Activated CD8-positive, alpha-beta T cell treated with anti-CD3 and anti-CD28 coated beads for 36 hours (primary cell): Measurements from ENCODE around the gene EMX1. TPM values are rescaled to one million over a fixed set of nuclear protein-coding genes. Genes with fewer than 3 reads are reported as not detected.
"Not testable (repeated sequence)": the region's sequence is repeated elsewhere in the genome, so short reads cannot be mapped to it uniquely, and the experiment has no call there.

Source experiments
- ATAC-seq: fragments of 200-7000 bp; cut with Tn5 transposase; one replicate; pipeline ENCODE4 v1.10.0; 2021; ENCODE audit warnings: mild to moderate bottlenecking, moderate library complexity
- CTCF ChIA-PET: fragments of 350-600 bp; sonication (Branson Sonifier 250); formaldehyde crosslinking; loops from one replicate; lab custom pipeline; 2021; ENCODE audit warnings: antibody characterized with exemption; lab: Charles Lee
- POLR2A ChIA-PET: fragments of 350-600 bp; sonication (Branson Sonifier 250); formaldehyde crosslinking; loops from one replicate; lab custom pipeline; 2021; ENCODE audit warnings: antibody characterized with exemption; lab: Charles Lee
- DNase-seq: peaks from one replicate; pipeline ENCODE4 v3.0.0-alpha.2; 2020
- H3K27ac Mint-ChIP-seq: one replicate; pipeline ENCODE4 v1.8.0; 2021; ENCODE audit warnings: mild to moderate bottlenecking, mixed read lengths
- H3K27me3 Mint-ChIP-seq: one replicate; pipeline ENCODE4 v1.8.0; 2021; ENCODE audit warnings: mixed read lengths
- H3K36me3 Mint-ChIP-seq: one replicate; pipeline ENCODE4 v1.8.0; 2021; ENCODE audit warnings: low read depth, mixed read lengths
- H3K4me1 Mint-ChIP-seq: one replicate; pipeline ENCODE4 v1.8.0; 2021; ENCODE audit warnings: low read depth, mixed read lengths
- H3K4me3 Mint-ChIP-seq: one replicate; pipeline ENCODE4 v1.8.0; 2021; ENCODE audit warnings: mild to moderate bottlenecking, moderate library complexity, mixed read lengths
- H3K9me3 Mint-ChIP-seq: one replicate; pipeline ENCODE4 v1.8.0; 2021; ENCODE audit warnings: mixed read lengths
- CTCF ChIP-seq: fragments of 200-600 bp; IDR thresholded peaks from one replicate; pipeline ENCODE4 v1.8.0; 2022; ENCODE audit warnings: antibody characterized with exemption, mild to moderate bottlenecking
- intact Hi-C: fragments of 100-400 bp; cut with micrococcal nuclease; formaldehyde crosslinking; loops from one replicate; pipeline ENCODE4 v1.10.0; 2022
- total RNA-seq, 2 experiments: library from RNA; stranded (reverse); gene quantifications; one replicate each; pipeline ENCODE4 v1.2.3, GENCODE V29; 2021

Gene EMX1
- total RNA-seq, 2 experiments from 2014 or later = not detected

GRCh38 chr2:72897785-72898584 is 19.3 kb upstream of the EMX1 start:
- no peak overlapping the region for H3K27ac Mint-ChIP-seq
- POLR2A ChIA-PET = interaction anchor here (0.9 kb wide), 1 partner anchor 352 kb away, joined by 3 read pairs; no protein-coding TSS in a partner anchor
- no peaks in the 10 kb centered on the region for H3K9me3 Mint-ChIP-seq
- CTCF ChIA-PET = interaction anchor here (1.4 to 4.1 kb wide), 3 partner anchors 11 to 279 kb away, joined by 5 to 33 read pairs (median 6); partner anchors contain the start of gene SPR
- peaks cover 44% of the 10 kb centered on the region for H3K27me3 Mint-ChIP-seq
- no peaks in the 10 kb centered on the region for H3K36me3 Mint-ChIP-seq
- intact Hi-C loops = no loop called here
- ATAC-seq (no peak), DNase-seq (no peak)
- no peak overlapping the region for H3K4me3 Mint-ChIP-seq
- no peaks in the 10 kb centered on the region for H3K4me1 Mint-ChIP-seq
- no peak for TF ChIP-seq CTCF

GRCh38 chr2:72898585-72898906 is 18.8 kb upstream of the EMX1 start:
- intact Hi-C loops = no loop called here
- Mint-ChIP-seq H3K4me3 (no peak overlapping the region), H3K9me3 (no peaks in the 10 kb centered on the region), H3K36me3 (no peaks in the 10 kb centered on the region), H3K27me3 (peaks cover 48% of the 10 kb centered on the region), H3K27ac (no peak overlapping the region), H3K4me1 (no peaks in the 10 kb centered on the region)
- no peak for ATAC-seq
- no peak for TF ChIP-seq CTCF
- POLR2A ChIA-PET = interaction anchor here (0.9 kb wide), 1 partner anchor 351 kb away, joined by 3 read pairs; no protein-coding TSS in a partner anchor
- CTCF ChIA-PET = interaction anchor here (1.4 to 4.1 kb wide), 3 partner anchors 11 to 279 kb away, joined by 5 to 33 read pairs (median 6); partner anchors contain the start of gene SPR
- no peak for DNase-seq

- intact Hi-C loops = no loop called here
- Mint-ChIP-seq H3K36me3 (no peaks in the 10 kb centered on the region), H3K27me3 (peaks cover 45% of the 10 kb centered on the region), H3K4me3 (no peak overlapping the region), H3K9me3 (no peaks in the 10 kb centered on the region), H3K4me1 (no peaks in the 10 kb centered on the region), H3K27ac (no peak overlapping the region)
- CTCF ChIA-PET = interaction anchor here (3.6 to 3.9 kb wide), 2 partner anchors 7 to 13 kb away, joined by 18 to 21 read pairs; partner anchors contain the start of gene SPR
- no peak for ATAC-seq
- TF ChIP-seq CTCF = no peak
- DNase-seq = no peak
- POLR2A ChIA-PET = no interaction called here
Observed at GRCh38 chr2:72900191-72900825, 17.0 kb upstream of the EMX1 start.

GRCh38 chr2:72901426-72901825 is 15.9 kb upstream of the EMX1 start:
- Mint-ChIP-seq H3K9me3 (no peaks in the 10 kb centered on the region), H3K27ac (no peak overlapping the region), H3K4me1 (no peaks in the 10 kb centered on the region), H3K36me3 (no peaks in the 10 kb centered on the region), H3K27me3 (peaks cover 39% of the 10 kb centered on the region), H3K4me3 (no peak overlapping the region)
- intact Hi-C loops = no loop called here
- DNase-seq = no peak
- ATAC-seq = no peak
- ChIA-PET CTCF (interaction anchor here (3.6 to 3.9 kb wide), 2 partner anchors 8 to 14 kb away, joined by 18 to 21 read pairs; partner anchors contain the start of gene SPR), POLR2A (no interaction called here)
- no peak for TF ChIP-seq CTCF

- intact Hi-C loops, H3K4me1 Mint-ChIP-seq, POLR2A ChIA-PET, ATAC-seq, DNase-seq, H3K4me3 Mint-ChIP-seq, H3K27ac Mint-ChIP-seq, H3K36me3 Mint-ChIP-seq, H3K9me3 Mint-ChIP-seq: not testable (repeated sequence)
- CTCF ChIA-PET = interaction anchor here (1.8 to 2.1 kb wide), 2 partner anchors 14 to 20 kb away, joined by 4 to 8 read pairs; partner anchors contain the start of gene SPR
- peaks cover 53% of the 10 kb centered on the region for H3K27me3 Mint-ChIP-seq
Observed at GRCh38 chr2:72907369-72907768, 9.9 kb upstream of the EMX1 start.
